Right ventricle myocardium inferior (tissue), 1 donor: ENCODE data around the gene TEX10. TPM values are rescaled to one million over a fixed set of nuclear protein-coding genes. Genes with fewer than 3 reads are reported as not detected.

ENCODE experiments used
- ATAC-seq: fragments of 200-7000 bp; cut with Tn5 transposase; one replicate; pipeline ENCODE4 v1.9.1; 2020; ENCODE audit warnings: mild to moderate bottlenecking, moderate library complexity
- DNase-seq: peaks from one replicate; pipeline ENCODE4 v3.0.0; 2021; ENCODE audit errors: missing footprints
- intact Hi-C: fragments of 100-400 bp; cut with DNase I; formaldehyde crosslinking; loops from one replicate; pipeline ENCODE4 v1.11.0; 2022
- total RNA-seq: library from RNA; stranded (reverse); fragmentation: NEBNext Ultra II Directional; extraction: Animal tissue kit (Norgen Biotek cat#: 25700); gene quantifications from one replicate; pipeline ENCODE4 v1.2.1, GENCODE V29; 2021
- donor health status: DM: no; HTN: yes; CAD: no; lungs with severe emphysema.

TEX10 gene
- total RNA-seq, 1 donor from 2014 or later: 7.5 TPM

GRCh38 chr9:100295240-100295639 lies 57.5 kb downstream of the TEX10 start:
- intact Hi-C loops: no loop called here
- no peak for ATAC-seq
- DNase-seq: no peak

DNA sequence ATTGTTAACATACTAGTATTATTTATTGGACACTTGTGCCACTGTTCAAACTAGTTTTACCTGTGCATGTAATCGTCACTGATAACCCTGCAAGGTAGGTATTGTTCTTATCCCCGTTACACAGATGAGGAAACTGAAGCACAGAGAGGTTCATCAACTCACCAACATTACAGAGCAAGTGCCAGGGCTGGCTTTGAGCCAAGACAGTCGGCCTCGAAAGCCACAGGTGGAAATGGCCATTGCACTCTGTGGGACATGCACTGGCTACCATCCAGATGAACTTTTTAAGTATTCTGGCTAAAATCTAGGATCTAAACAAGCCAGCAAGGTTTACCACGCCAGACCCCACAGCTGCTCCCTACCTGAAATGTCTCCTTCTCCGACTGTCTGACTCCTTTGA lies 57.9 kb downstream of the TEX10 start:
- no peak for DNase-seq
- intact Hi-C loops: no loop called here
- ATAC-seq: no peak

- ATAC-seq: no peak
- intact Hi-C loops: no loop called here
- DNase-seq: no peak
Observed at GRCh38 chr9:100294341-100294740, 58.4 kb downstream of the TEX10 start.

- DNase-seq: no peak
- intact Hi-C loops: no loop called here
- ATAC-seq: no peak
Observed at GRCh38 chr9:100292414-100292813, 60.3 kb downstream of the TEX10 start.

GRCh38 chr9:100290714-100291113 lies 62.0 kb downstream of the TEX10 start:
- no peak for DNase-seq
- no peak for ATAC-seq
- intact Hi-C loops: no loop called here

DNA sequence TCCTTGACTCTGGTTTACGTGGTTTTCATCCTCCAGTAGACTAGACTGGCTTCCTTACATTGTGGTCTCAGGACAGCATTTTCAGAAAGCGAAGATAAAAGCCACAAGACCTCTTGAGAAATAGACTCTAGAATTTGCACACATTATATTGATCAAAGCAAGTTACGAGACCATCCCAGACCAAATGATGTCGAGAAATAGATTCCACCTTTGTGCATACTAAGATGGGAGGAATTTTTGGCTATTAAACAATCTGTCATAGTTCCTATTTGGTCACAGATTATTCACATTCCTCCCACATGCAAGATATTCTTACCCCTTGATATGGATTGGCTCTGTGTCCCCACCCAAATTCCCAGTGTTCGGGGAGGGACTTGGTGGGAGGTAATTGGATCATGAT lies 65.6 kb downstream of the TEX10 start:
- no peak for DNase-seq
- intact Hi-C loops: no loop called here
- no peak for ATAC-seq

GRCh38 chr9:100286257-100286656 lies 66.5 kb downstream of the TEX10 start:
- ATAC-seq (no peak), DNase-seq (no peak)
- intact Hi-C loops: no loop called here

DNA sequence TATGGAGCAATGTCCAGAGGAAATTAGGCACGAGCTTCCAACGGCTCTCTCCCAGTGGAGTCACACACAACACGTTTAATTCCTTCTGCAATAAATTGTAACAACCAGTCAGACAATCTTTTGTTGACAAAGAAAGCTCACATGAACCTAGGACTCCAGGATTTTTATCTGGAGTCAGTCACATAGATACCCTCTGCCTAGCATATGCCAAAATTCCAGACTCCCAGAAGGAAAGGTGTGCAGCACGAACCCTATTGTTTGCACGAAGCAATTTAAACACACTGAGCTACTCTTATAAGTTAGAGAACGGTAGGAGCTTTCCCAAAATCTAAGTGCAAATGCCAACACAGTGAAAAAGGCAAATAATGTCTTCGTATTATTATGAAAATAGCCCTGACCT lies 67.1 kb downstream of the TEX10 start:
- DNase-seq: no peak
- ATAC-seq: no peak
- intact Hi-C loops: no loop called here

DNA sequence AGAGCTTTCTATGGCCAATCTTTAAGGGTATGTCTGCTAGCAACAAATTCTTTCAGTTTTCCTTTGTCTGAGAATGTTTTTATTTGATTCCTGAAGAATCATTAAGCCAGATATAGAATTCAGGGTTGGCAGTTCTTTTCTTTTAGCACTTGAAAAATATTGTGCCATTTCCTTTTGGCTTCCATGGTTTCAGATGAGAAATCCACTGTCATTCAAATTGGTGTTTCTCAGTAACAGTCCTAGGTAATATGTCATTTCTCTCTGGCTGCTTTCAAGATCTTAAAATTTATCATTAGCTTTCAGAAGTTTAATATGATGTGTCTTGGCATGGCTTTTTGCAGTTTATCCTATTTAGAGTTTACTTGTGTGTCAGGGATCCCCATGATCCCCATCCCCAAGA lies 67.7 kb downstream of the TEX10 start:
- ATAC-seq (no peak), DNase-seq (no peak)
- intact Hi-C loops: no loop called here

GRCh38 chr9:100284247-100284646 lies 68.5 kb downstream of the TEX10 start:
- DNase-seq: no peak
- ATAC-seq: no peak
- intact Hi-C loops: no loop called here

DNA sequence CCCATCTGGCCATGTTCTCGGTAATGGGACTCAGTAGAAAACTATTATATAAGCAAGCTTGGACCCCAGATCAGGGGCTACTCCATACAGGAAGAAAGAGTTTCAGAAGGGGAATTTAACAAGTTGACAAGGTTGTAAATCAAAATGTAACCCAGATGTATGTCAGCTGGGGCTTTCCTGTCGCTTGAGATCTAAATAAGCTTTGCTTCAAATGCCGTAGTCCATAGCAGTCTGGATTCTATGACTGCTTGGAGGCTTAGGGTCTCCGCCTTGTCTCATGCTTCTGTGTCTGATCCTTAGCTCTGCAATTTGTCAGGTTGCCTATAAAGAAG lies 70.4 kb downstream of the TEX10 start:
- no peak for ATAC-seq
- no peak for DNase-seq
- intact Hi-C loops: no loop called here

- intact Hi-C loops: no loop called here
- ATAC-seq: no peak
- no peak for DNase-seq
Observed at GRCh38 chr9:100281676-100282387, 70.9 kb downstream of the TEX10 start.

DNA sequence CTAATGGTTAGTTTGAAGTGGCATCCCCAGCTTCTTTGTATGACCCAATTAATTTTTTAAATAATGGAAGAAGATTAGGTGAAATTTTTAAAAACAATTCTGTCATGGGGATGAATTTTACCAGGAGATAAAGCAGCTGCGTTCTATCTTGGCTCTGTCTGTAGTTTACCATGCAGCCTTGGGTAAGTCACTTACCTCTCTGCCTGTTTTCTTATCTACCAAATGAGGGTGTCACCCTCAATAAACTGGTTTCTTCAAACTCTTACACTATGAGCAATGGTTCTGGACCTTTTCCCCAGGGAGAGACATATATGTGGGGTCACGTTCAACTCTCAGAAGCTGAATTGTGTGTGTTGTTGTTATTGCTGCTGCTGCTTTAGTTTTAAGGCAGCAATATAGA lies 71.7 kb downstream of the TEX10 start:
- ATAC-seq (no peak), DNase-seq (no peak)
- intact Hi-C loops: no loop called here

DNA sequence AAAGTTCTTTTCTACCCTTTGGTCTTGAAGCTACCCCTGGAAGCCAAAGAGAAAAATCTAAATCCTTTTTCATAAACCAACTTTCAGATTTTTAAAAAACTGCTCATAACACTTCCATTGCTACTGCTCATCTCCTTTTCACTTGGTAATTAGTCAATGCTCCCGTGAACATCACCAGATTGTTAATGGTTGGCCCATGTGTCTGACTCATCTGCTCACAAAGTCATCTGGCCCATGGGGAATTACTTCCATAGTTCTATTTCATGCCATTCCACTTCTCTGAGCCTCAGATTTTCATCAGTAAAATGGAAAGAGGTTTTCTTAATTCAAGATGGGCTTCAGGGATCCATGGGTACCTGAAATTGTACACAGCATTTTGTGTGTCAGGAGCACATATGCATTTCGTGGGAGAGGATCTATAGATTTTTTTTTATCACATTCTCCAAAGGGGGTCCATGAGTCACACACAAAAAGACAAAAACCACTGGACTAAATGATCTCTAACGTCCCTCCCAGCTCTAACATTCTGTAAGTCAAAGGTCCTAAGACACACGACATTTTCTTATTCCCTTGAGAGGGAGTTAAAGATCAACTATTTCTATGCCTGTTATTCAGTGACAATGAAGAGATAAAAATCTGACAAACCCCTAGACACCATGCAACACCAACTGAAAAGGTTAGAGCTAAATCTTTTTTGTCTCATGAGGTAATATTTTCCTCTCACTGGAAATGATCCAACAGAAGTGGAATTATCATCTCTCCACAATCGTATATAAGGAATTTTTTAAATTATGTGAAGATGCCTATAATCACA lies 75.4 kb downstream of the TEX10 start:
- ATAC-seq (no peak), DNase-seq (no peak)
- intact Hi-C loops: no loop called here

- ATAC-seq (no peak), DNase-seq (no peak)
- intact Hi-C loops: no loop called here
Observed at GRCh38 chr9:100269656-100270055, 83.1 kb downstream of the TEX10 start.

- no peak for DNase-seq
- ATAC-seq: no peak
- intact Hi-C loops: no loop called here
Observed at GRCh38 chr9:100268271-100268670, 84.5 kb downstream of the TEX10 start.

- intact Hi-C loops: no loop called here
- DNase-seq (no peak), ATAC-seq (no peak)
Observed at GRCh38 chr9:100267211-100267610, 85.5 kb downstream of the TEX10 start.
